GM23338 (cell line): ENCODE data around the gene MVB12B.

Experiments used
- CREB1 ChIP-seq: fragments of 250-450 bp; sonication (Bioruptor Pico); IDR thresholded peaks from 2 replicates; pipeline ENCODE4 v1.5.0; 2020; ENCODE audit warnings: low read depth, mild to moderate bottlenecking, moderate library complexity
- CTCF ChIP-seq, 2 experiments: fragments of 200-600 bp in 1 of 2; sonication (generic) in 1 of 2; conservative IDR thresholded peaks; 2 replicates each; pipeline versions ENCODE4 v1.5.1 to v1.6.1; 2016 to 2017; ENCODE audit warnings: antibody characterized with exemption in 2 of 2, low read depth in 2 of 2, mild to moderate bottlenecking in 2 of 2, moderate library complexity in 1 of 2
- EZH2phosphoT487 ChIP-seq: fragments of 200-600 bp; sonication (generic); IDR thresholded peaks from one replicate; pipeline ENCODE4 v1.8.1; 2018; ENCODE audit warnings: antibody characterized with exemption; ENCODE audit not compliant: unreplicated experiment
- NANOG ChIP-seq: IDR thresholded peaks from 2 replicates; pipeline ENCODE4 v1.6.1; 2016; ENCODE audit warnings: antibody characterized with exemption, borderline replicate concordance
- POLR2AphosphoS5 ChIP-seq: IDR thresholded peaks from 2 replicates; pipeline ENCODE4 v1.6.1; 2016; ENCODE audit warnings: antibody characterized with exemption, low read depth
- REST ChIP-seq: IDR thresholded peaks from one replicate; pipeline ENCODE4 v1.6.1; 2018; ENCODE audit warnings: antibody characterized with exemption; ENCODE audit not compliant: unreplicated experiment
- ZNF114 ChIP-seq: fragments of 250-450 bp; sonication (Bioruptor Pico); IDR thresholded peaks from 2 replicates; pipeline ENCODE4 v1.5.0; 2020; ENCODE audit warnings: mild to moderate bottlenecking, moderate library complexity

- TF ChIP-seq POLR2AphosphoS5 (no peak), CTCF (conservative IDR thresholded peaks at IDR 0.05; ENCODE audit: low read depth in 2 of 2) (no peak), EZH2phosphoT487 (no peak), ZNF114 (CRISPR knock-in tag) (no peak), CREB1 (CRISPR knock-in tag) (no peak), REST (no peak), NANOG (no peak)
Measured at GRCh38 chr9:126306071-126306647, 20.5 kb upstream of the MVB12B start.
